ENCODE results near the gene IL18R1.

IL18R1 gene

GRCh38 chr2:102439065-102439695, 83.6 kb downstream of the IL18R1 start:
- DNase-seq (ENCODE audit: low spot score in 2 of 2) (no peak), ATAC-seq (ENCODE audit: low read depth) (no peak)
- no peaks in the 10 kb centered on the region for H3K9me3 Mint-ChIP-seq
- no peaks in the 10 kb centered on the region for H3K27me3 Mint-ChIP-seq
- no peaks in the 10 kb centered on the region for H3K36me3 Mint-ChIP-seq
- no peak overlapping the region for H3K4me3 Mint-ChIP-seq
- H3K4me1 Mint-ChIP-seq = peaks cover 15% of the 10 kb centered on the region
- no peak overlapping the region for H3K27ac Mint-ChIP-seq

- DNase-seq (ENCODE audit: low spot score in 2 of 2) (peak in 1 of 2 donors; percentile 23), ATAC-seq (ENCODE audit: low read depth) (peak; percentile 67)
- H3K9me3 Mint-ChIP-seq = no peaks in the 10 kb centered on the region
- H3K4me1 Mint-ChIP-seq = peaks cover 4% of the 10 kb centered on the region
- H3K27ac Mint-ChIP-seq = no peak overlapping the region
- no peak overlapping the region for H3K4me3 Mint-ChIP-seq
- no peaks in the 10 kb centered on the region for H3K27me3 Mint-ChIP-seq
- H3K36me3 Mint-ChIP-seq = no peaks in the 10 kb centered on the region
Observed at GRCh38 chr2:102442967-102443828, 87.6 kb downstream of the IL18R1 start.

GRCh38 chr2:102444233-102444632, 88.6 kb downstream of the IL18R1 start:
- DNase-seq (ENCODE audit: low spot score in 2 of 2) = no peak
- Mint-ChIP-seq H3K4me3 (no peak overlapping the region), H3K36me3 (no peaks in the 10 kb centered on the region), H3K27me3 (no peaks in the 10 kb centered on the region), H3K9me3 (no peaks in the 10 kb centered on the region), H3K27ac (no peak overlapping the region), H3K4me1 (peaks cover 4% of the 10 kb centered on the region)
- ATAC-seq (ENCODE audit: low read depth) = no peak

GRCh38 chr2:102446936-102447335, 91.3 kb downstream of the IL18R1 start:
- ATAC-seq (ENCODE audit: low read depth) = no peak
- no peaks in the 10 kb centered on the region for H3K36me3 Mint-ChIP-seq
- no peaks in the 10 kb centered on the region for H3K27me3 Mint-ChIP-seq
- H3K4me3 Mint-ChIP-seq = no peak overlapping the region
- H3K27ac Mint-ChIP-seq = no peak overlapping the region
- H3K4me1 Mint-ChIP-seq = peaks cover 4% of the 10 kb centered on the region
- no peaks in the 10 kb centered on the region for H3K9me3 Mint-ChIP-seq
- DNase-seq (ENCODE audit: low spot score in 2 of 2) = no peak
